ENCODE results near the gene ATG2A. TPM values are rescaled to one million over a fixed set of nuclear protein-coding genes. Genes with fewer than 3 reads are reported as not detected.

ATG2A gene
- total and polyA plus RNA-seq, 12 donors, result 3.6 to 43.5 (median 33.1) TPM

GRCh38 chr11:64857485-64857884 is 59.5 kb downstream of the ATG2A start:
- H3K4me3 ChIP-seq, result no peak overlapping the region
- no peaks in the 10 kb centered on the region for H3K9me3 ChIP-seq (replicated peaks in 1 of 3)
- H3K27ac ChIP-seq, result peak overlapping the region in 3 of 5 donors; percentile 26 to 88 (median 78)
- DNase-seq, result no peak
- peaks cover 0 to 22% of the 10 kb centered on the region in 2 donors for H3K36me3 ChIP-seq (replicated peaks in 1 of 2)
- WGBS, 4 donors, result 89 to 98% (median 95%) methylated on average over 4 to 6 of the region's 6 CpGs
- intact Hi-C loops (cut with DNase I), result no loop called here
- peaks cover 54 to 69% of the 10 kb centered on the region in 2 donors for H3K4me1 ChIP-seq (replicated peaks in 1 of 2)
- no peaks in the 10 kb centered on the region for H3K27me3 ChIP-seq
- TF ChIP-seq CTCF (IDR thresholded peaks at IDR 0.05) (no peak), POLR2A (IDR thresholded peaks at IDR 0.05) (no peak)

GRCh38 chr11:64856382-64857227 is 60.4 kb downstream of the ATG2A start:
- Histone ChIP-seq H3K9me3 (replicated peaks in 1 of 3) (no peaks in the 10 kb centered on the region), H3K4me1 (replicated peaks in 1 of 2) (peaks cover 50 to 60% of the 10 kb centered on the region in 2 donors), H3K27ac (peak overlapping the region; percentile 50 to 89 (median 78)), H3K36me3 (replicated peaks in 1 of 2) (peaks cover 0 to 22% of the 10 kb centered on the region in 2 donors), H3K27me3 (no peaks in the 10 kb centered on the region), H3K4me3 (no peak overlapping the region)
- TF ChIP-seq CTCF (IDR thresholded peaks at IDR 0.05) (no peak), POLR2A (IDR thresholded peaks at IDR 0.05) (peak in 1 of 2 donors; percentile 68)
- peak; percentile 66 to 94 (median 92) for DNase-seq
- intact Hi-C loops (cut with DNase I), result no loop called here
- 57 to 71% (median 59%) methylated on average over 11 to 20 of the region's 20 CpGs for WGBS, 4 donors

- H3K27ac ChIP-seq, result peak overlapping the region; percentile 50 to 89 (median 78)
- H3K36me3 ChIP-seq (replicated peaks in 1 of 2), result peaks cover 0 to 22% of the 10 kb centered on the region in 2 donors
- peak in 1 of 7 donors; percentile 69 for DNase-seq
- WGBS, 4 donors, result 70 to 76% (median 73%) methylated on average over 17 to 20 of the region's 22 CpGs
- H3K4me3 ChIP-seq, result no peak overlapping the region
- H3K27me3 ChIP-seq, result no peaks in the 10 kb centered on the region
- H3K9me3 ChIP-seq (replicated peaks in 1 of 3), result no peaks in the 10 kb centered on the region
- no peak for TF ChIP-seq CTCF (IDR thresholded peaks at IDR 0.05)
- no peak for TF ChIP-seq POLR2A (IDR thresholded peaks at IDR 0.05)
- H3K4me1 ChIP-seq (replicated peaks in 1 of 2), result peaks cover 50 to 61% of the 10 kb centered on the region in 2 donors
- intact Hi-C loops (cut with DNase I), result no loop called here
Observed at GRCh38 chr11:64855596-64856304, 61.3 kb downstream of the ATG2A start.

Data from adrenal gland (tissue), 12 donors.